HUES6 (cell line): Measurements from ENCODE around the gene BCAS3.
"Not testable (repeated sequence)": the region's sequence is repeated elsewhere in the genome, so short reads cannot be mapped to it uniquely, and the experiment has no call there.

Experiments used
- H3K27ac ChIP-seq: 2 replicates; pipeline ENCODE4 v1.7.0; 2013; ENCODE audit warnings: low read depth, mild to moderate bottlenecking, low read length, inconsistent platforms
- H3K27me3 ChIP-seq: 2 replicates; pipeline ENCODE4 v1.6.1; 2013; ENCODE audit warnings: low read length; ENCODE audit not compliant: control insufficient read depth, insufficient read depth
- H3K36me3 ChIP-seq: 2 replicates; pipeline ENCODE4 v1.6.1; 2013; ENCODE audit warnings: low read length; ENCODE audit not compliant: control insufficient read depth, insufficient read depth
- H3K4me1 ChIP-seq: 2 replicates; pipeline ENCODE4 v1.6.1; 2013; ENCODE audit warnings: low read length; ENCODE audit not compliant: control insufficient read depth, insufficient read depth
- H3K4me3 ChIP-seq: 2 replicates; pipeline ENCODE4 v1.5.1; 2013; ENCODE audit warnings: low read depth, low read length
- H3K9ac ChIP-seq: one replicate; pipeline ENCODE4 v1.6.1; 2013; ENCODE audit warnings: mild to moderate bottlenecking, low read length
- H3K9me3 ChIP-seq: 2 replicates; pipeline ENCODE4 v1.6.1; 2013; ENCODE audit warnings: low read depth, low read length; ENCODE audit not compliant: control insufficient read depth, insufficient read depth

Gene BCAS3

GRCh38 chr17:60757437-60757836, 79.8 kb downstream of the BCAS3 start:
- no peaks in the 10 kb centered on the region; the same call in 1 of the 2 replicates for H3K9me3 ChIP-seq
- no peaks in the 10 kb centered on the region for H3K27me3 ChIP-seq
- no peak overlapping the region for H3K27ac ChIP-seq
- H3K4me1 ChIP-seq = no peaks in the 10 kb centered on the region
- H3K4me3 ChIP-seq = no peak overlapping the region
- no peaks in the 10 kb centered on the region for H3K36me3 ChIP-seq
- H3K9ac ChIP-seq = no peak overlapping the region

GRCh38 chr17:60759756-60760155, 82.1 kb downstream of the BCAS3 start:
- Histone ChIP-seq H3K4me3 (no peak overlapping the region), H3K4me1 (no peaks in the 10 kb centered on the region), H3K27me3 (no peaks in the 10 kb centered on the region), H3K9me3 (no peaks in the 10 kb centered on the region; the same call in 1 of the 2 replicates), H3K27ac (no peak overlapping the region), H3K36me3 (no peaks in the 10 kb centered on the region), H3K9ac (no peak overlapping the region)

- H3K4me3 ChIP-seq, H3K4me1 ChIP-seq: not testable (repeated sequence)
Measured at GRCh38 chr17:60761301-60761700, 83.7 kb downstream of the BCAS3 start.

GRCh38 chr17:60766778-60767190, 89.1 kb downstream of the BCAS3 start:
- Histone ChIP-seq H3K27me3 (no peaks in the 10 kb centered on the region), H3K4me1 (no peaks in the 10 kb centered on the region), H3K9ac (no peak overlapping the region), H3K4me3 (no peak overlapping the region), H3K27ac (no peak overlapping the region), H3K9me3 (peaks cover 13% of the 10 kb centered on the region), H3K36me3 (no peaks in the 10 kb centered on the region)

More at GRCh38 chr17:60761301-60761700, 83.7 kb downstream of the BCAS3 start:
- not testable (repeated sequence) for H3K27ac ChIP-seq, H3K36me3 ChIP-seq, H3K9me3 ChIP-seq, H3K27me3 ChIP-seq, H3K9ac ChIP-seq

GRCh38 chr17:60767744-60768308, 90.2 kb downstream of the BCAS3 start:
- Histone ChIP-seq H3K9ac (no peak overlapping the region), H3K4me1 (no peaks in the 10 kb centered on the region), H3K27me3 (no peaks in the 10 kb centered on the region), H3K27ac (no peak overlapping the region), H3K36me3 (no peaks in the 10 kb centered on the region), H3K4me3 (no peak overlapping the region), H3K9me3 (peaks cover 13% of the 10 kb centered on the region)

GRCh38 chr17:60769327-60769726, 91.7 kb downstream of the BCAS3 start:
- Histone ChIP-seq H3K9me3 (peaks cover 13% of the 10 kb centered on the region), H3K4me3 (no peak overlapping the region), H3K27ac (no peak overlapping the region)

GRCh38 chr17:60770946-60771422, 93.3 kb downstream of the BCAS3 start:
- peaks cover 13% of the 10 kb centered on the region for H3K9me3 ChIP-seq
- H3K27ac ChIP-seq = no peak overlapping the region
- no peak overlapping the region for H3K9ac ChIP-seq

More at GRCh38 chr17:60769327-60769726, 91.7 kb downstream of the BCAS3 start:
- no peaks in the 10 kb centered on the region for H3K36me3 ChIP-seq
- no peak overlapping the region for H3K9ac ChIP-seq
- no peaks in the 10 kb centered on the region for H3K4me1 ChIP-seq
- H3K27me3 ChIP-seq = no peaks in the 10 kb centered on the region

GRCh38 chr17:60771621-60772020, 94.0 kb downstream of the BCAS3 start:
- H3K27me3 ChIP-seq, H3K36me3 ChIP-seq, H3K27ac ChIP-seq, H3K4me1 ChIP-seq, H3K9ac ChIP-seq, H3K4me3 ChIP-seq: not testable (repeated sequence)
- peaks cover 11% of the 10 kb centered on the region for H3K9me3 ChIP-seq

More at GRCh38 chr17:60770946-60771422, 93.3 kb downstream of the BCAS3 start:
- H3K4me3 ChIP-seq = no peak overlapping the region
- H3K36me3 ChIP-seq = no peaks in the 10 kb centered on the region
- H3K27me3 ChIP-seq = no peaks in the 10 kb centered on the region
- no peaks in the 10 kb centered on the region for H3K4me1 ChIP-seq

GRCh38 chr17:60773552-60773951, 95.9 kb downstream of the BCAS3 start:
- H3K36me3 ChIP-seq = no peaks in the 10 kb centered on the region

GRCh38 chr17:60781880-60782412, 104.3 kb downstream of the BCAS3 start:
- Histone ChIP-seq H3K9me3 (no peaks in the 10 kb centered on the region), H3K9ac (no peak overlapping the region), H3K27me3 (no peaks in the 10 kb centered on the region), H3K4me1 (no peaks in the 10 kb centered on the region), H3K4me3 (no peak overlapping the region), H3K36me3 (no peaks in the 10 kb centered on the region), H3K27ac (no peak overlapping the region)

More at GRCh38 chr17:60773552-60773951, 95.9 kb downstream of the BCAS3 start:
- no peak overlapping the region for H3K4me3 ChIP-seq
- no peak overlapping the region for H3K27ac ChIP-seq
- no peaks in the 10 kb centered on the region for H3K9me3 ChIP-seq
- no peak overlapping the region for H3K9ac ChIP-seq
- H3K4me1 ChIP-seq = no peaks in the 10 kb centered on the region
- H3K27me3 ChIP-seq = no peaks in the 10 kb centered on the region

GRCh38 chr17:60782742-60783141, 105.1 kb downstream of the BCAS3 start:
- no peaks in the 10 kb centered on the region for H3K36me3 ChIP-seq
- no peaks in the 10 kb centered on the region for H3K27me3 ChIP-seq
- H3K9ac ChIP-seq = no peak overlapping the region
- no peak overlapping the region for H3K27ac ChIP-seq
- H3K4me1 ChIP-seq = no peaks in the 10 kb centered on the region
- H3K4me3 ChIP-seq = no peak overlapping the region
- H3K9me3 ChIP-seq = no peaks in the 10 kb centered on the region
